OCI-LY1 (cell line): ENCODE results near the gene HMCN2.

Experiments used
- EZH2 ChIP-seq: fragments of 200-600 bp; sonication (generic), shearing (Covaris generic); IDR thresholded peaks from 2 replicates; pipeline ENCODE4 v1.8.0; 2017; ENCODE audit warnings: borderline replicate concordance, mixed run types, mild to moderate bottlenecking, antibody characterized with exemption, low read length, moderate library complexity, mixed read lengths
- TF ChIP-seq, protein P1 (sequence below): fragments of 200-600 bp; sonication (generic), shearing (Covaris generic); IDR thresholded peaks from 2 replicates; pipeline ENCODE4 v1.5.1; 2017; ENCODE audit warnings: mild to moderate bottlenecking, antibody characterized with exemption, low read length, moderate library complexity, mixed read lengths

GRCh38 chr9:130347036-130347435 lies 81.5 kb downstream of the HMCN2 start:
- no peak for TF ChIP-seq EZH2
- TF ChIP-seq, protein P1, sequence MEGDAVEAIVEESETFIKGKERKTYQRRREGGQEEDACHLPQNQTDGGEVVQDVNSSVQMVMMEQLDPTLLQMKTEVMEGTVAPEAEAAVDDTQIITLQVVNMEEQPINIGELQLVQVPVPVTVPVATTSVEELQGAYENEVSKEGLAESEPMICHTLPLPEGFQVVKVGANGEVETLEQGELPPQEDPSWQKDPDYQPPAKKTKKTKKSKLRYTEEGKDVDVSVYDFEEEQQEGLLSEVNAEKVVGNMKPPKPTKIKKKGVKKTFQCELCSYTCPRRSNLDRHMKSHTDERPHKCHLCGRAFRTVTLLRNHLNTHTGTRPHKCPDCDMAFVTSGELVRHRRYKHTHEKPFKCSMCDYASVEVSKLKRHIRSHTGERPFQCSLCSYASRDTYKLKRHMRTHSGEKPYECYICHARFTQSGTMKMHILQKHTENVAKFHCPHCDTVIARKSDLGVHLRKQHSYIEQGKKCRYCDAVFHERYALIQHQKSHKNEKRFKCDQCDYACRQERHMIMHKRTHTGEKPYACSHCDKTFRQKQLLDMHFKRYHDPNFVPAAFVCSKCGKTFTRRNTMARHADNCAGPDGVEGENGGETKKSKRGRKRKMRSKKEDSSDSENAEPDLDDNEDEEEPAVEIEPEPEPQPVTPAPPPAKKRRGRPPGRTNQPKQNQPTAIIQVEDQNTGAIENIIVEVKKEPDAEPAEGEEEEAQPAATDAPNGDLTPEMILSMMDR = no peak
